RPMI8226 (cell line): Measurements from ENCODE around the gene CLMN.
"Not testable (repeated sequence)": the region's sequence is repeated elsewhere in the genome, so short reads cannot be mapped to it uniquely, and the experiment has no call there.

ENCODE experiments used
- DNase-seq: peaks from one replicate; pipeline ENCODE4 v3.0.0-alpha.2; 2015

CLMN gene

DNA sequence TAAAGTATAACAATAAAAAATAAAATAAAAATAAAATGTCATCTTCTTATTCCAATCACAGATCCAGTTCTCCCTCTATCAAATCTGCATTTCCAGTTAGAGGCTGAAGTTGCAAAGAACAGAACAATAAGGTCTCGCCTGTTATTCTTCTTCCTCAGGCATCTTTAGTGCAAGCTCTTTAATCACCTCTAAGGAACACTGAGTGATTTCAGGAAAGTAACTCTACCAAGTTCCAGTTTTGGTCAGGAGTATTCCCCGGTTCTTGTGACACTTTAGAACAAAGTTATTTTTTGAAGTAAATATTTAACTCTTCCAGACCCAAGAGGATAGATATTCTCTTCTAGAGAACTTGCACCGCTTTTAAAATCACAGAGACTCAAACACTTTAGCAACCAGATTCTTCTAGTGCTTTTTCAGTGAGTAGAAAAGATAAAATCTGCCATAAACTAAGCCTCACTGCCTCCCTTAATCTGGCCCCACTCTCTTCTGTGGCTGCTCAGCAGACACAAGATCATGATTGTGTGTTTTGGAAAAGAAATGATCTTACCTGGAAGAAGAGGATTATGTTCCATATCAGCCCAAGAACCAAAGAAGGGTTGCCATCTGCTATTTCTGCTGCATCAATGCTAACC lies 104.5 kb downstream of the CLMN start:
- DNase-seq, result no peak

DNA sequence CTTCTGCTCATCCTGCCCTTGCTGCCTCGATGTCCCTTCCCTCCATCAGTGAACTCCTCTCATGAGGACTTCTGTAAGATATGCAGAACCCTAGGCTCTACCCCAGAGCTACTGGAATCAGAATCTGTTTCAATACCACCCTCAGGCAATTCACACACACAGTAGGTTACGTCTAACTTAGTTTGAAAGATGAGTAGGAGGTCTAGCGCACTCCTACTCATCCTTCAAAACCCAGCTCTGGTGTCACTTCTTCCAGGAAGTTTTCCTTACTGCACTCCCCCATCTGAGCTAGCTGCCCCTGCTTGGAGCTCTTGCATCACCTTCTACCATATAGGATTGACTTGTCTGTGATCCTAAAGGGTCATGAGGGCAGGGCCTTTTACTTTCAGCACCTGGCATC lies 105.9 kb downstream of the CLMN start:
- no peak for DNase-seq

DNA sequence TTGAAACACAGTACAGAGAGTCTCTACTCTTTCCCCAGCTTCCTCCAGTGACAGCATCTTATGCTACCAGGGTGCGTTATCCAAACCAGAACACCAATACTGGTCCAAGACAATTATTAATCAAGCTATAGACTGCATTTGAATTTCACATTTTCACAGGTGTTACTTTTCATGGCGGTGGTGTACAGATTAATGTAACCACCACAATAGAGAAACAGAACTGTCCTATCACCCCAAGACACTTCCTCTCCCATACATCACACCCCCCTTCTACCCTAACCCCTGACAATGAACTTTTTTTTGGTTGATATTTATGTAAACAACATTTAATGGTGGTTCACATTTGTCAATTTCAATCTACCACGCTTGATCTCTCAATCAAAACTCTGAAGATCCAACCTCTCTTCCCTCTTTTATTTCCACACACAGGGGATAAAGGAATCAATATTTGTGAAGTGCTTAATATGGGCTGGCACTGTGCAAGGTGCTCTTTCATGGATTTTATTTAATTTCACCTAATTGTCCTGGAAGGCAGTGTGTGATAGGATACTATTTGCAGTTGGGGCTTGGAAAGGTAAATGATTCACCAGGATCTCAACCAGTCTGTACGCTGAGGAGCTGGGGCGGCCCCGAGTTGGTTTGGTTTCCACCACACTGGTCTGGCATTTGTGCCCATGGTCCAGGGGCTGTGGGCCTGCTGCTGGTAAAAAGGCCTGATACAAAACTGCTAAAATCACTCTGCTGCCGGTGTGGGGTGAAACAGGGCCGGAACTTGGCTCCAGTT lies 107.8 kb downstream of the CLMN start:
- no peak for DNase-seq

DNA sequence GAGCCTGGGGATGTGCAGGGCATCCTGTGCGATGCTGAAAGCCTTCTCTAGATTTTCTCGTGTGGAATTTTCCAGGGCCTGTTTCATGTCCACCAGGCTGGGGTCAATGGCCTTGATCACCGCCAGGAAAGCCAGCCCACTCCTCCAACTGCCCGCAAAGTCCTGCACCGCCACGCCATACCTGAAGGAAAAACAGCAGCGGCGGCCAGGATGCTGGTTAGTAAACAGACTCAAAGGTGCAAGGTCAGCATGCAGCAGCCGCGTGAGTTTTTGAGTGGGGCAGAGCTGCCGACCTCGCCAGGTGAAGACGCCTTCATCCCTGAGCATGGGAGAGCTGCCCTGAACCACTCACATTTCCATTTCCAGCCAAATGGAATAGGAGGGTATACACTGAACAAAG lies 109.0 kb downstream of the CLMN start:
- no peak for DNase-seq

DNA sequence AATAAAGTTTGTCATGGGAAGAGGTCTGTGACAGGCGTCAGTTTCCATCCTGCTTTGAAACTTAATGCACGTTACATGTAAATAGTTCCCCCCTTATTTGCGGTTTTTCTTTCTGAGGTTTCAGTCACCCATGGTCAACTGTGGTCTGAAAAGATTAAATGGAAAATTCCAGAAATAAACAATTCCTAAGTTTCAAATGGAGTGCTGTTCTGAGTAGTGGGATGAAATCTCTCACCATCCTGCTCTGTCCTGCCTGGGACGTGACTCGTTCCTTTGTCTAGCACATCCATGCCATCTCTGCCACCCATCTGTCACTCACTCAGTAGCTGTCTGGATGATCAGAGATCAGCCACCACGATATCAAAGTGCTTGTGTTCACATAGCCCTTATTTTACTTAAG lies 111.1 kb downstream of the CLMN start:
- DNase-seq, result no peak

DNA sequence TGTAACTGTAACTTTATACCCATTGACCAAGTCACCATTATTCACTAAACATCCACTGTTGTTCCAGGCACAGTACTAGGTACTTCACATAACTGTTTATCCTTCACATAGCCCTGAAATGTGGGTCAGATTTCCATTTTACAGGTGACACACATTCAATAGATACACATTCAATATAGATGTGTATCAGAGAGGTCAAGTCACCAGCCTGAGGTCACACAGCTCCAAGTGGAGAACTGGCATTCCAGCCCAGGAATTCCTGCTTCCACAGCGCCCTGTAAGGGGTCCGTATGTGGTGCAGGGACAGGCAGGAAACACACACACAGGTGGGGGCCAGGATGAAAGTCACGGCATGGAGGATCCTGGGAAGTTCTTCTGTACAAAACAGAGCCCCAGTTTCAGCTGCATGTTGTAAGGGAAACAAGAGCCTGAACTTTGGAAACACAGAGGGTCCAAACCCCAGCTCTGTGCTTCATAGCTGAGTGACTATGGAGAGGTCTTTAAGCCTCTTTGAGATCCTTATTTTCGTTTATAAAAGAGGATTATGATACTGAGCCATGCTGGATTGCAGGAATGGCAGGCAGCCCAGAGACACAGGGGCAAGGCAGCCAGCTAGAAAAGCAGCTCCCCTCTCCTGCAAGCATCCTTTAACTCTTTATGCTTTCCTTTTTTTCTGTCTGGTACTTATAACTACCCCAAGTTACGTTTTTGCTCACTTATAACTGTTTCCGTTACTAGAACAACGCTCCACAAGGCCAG lies 112.1 kb downstream of the CLMN start:
- no peak for DNase-seq

DNA sequence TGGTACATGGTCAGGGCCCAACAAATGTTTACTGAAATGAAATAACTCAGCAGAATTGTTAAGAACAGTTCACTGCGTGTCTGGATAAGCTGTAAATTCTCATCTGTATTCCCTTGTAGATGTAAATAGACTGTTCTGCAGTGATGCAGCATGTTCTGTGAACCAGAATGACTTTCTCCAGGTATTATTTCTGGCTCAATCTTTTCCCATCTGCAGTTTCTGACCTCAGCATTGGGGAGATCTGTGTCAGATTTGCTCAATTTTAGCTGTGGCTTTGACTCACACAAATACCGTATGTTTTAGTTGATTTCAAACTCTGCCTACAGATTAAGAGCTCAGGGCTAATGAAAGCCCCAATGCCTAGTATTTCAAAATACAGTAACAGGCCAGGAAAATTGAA lies 113.2 kb downstream of the CLMN start:
- no peak for DNase-seq

DNA sequence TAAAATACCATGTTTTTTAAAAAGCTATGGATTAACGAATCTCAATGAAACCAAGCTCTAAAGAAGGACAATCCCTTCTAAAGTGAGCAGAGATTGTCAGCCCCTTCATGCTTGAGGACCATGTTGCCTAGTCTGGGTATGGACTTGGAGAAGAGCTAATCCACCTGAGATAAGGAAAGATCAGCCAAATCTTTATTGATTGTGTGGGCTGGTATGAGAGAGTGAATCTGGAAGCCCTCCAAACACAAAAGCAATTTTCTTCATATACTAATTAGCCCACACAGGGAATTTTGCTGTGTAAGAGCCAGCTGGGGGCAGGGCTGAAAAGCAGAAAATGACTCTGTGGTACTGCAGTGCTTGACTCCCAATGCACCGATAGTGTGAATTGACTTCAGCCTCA lies 115.0 kb downstream of the CLMN start:
- DNase-seq, result no peak

DNA sequence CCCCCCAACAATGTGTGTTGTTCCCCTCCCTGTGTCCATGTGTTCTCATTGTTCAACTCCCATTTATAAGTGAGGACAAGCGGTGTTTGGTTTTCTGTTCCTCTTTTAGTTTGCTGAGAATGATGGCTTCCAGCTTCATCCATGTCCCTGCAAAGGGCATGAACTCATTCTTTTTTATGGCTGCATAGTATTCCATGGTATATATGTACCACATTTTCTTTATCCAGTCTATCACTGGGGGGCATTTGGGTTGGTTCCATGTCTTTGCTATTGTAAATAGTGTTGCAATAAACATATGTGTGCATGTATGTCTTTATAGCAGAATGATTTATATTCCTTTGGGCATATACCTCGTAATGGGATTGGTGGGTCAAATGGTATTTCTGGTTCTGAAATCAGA lies 118.0 kb downstream of the CLMN start:
- DNase-seq, result not testable (repeated sequence)

DNA sequence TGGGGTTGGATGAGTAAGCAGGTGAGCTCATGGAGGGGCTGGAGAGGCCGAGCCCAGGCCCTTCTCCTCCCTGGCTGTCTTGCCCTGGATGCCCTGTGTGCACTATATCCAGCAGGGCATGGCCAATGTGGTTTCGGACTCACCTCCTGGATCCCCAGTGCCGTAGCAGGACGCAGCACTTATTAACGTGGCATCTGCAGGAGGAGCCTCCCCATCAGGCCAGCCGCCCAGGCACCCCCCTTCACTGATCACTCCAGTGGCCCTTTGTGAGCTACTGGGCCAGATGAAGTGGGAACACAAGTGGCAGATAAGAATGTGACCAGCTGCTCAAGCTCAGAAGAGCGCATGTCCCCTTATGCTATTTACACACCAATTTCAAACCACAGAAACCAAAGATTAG lies 119.3 kb downstream of the CLMN start:
- DNase-seq, result no peak

DNA sequence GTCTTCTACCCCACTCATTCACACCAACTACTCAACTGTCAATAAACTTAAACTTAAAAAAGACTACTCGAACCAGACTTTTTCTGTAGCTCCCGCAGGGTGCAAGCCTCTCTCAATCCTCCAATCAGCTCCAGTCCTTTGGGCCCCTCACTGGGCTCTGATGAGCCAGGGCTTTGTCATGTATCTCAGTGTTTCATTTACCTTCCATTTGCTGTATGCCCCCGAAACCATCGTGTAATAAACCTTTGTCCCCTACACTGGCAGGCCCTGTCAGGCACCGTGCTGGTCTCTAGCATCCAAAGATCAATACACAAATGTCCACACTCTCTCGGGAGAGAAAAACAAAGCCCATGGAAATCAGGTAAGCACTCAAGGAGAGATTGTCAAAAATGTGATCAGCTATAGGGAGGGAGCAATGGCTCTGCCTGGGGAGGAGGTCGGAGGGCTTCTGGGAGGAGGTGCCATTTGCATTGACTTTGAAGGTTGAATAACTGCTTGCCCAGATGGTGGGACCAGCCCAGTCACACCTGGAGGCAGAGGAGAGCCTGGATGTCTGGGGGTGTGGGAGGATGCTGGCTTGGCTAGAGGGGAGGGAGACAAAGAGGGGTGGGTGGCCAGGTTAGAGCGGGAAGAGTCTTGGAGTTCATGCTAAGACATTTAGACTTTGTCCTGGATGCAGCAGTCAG lies 120.3 kb downstream of the CLMN start:
- no peak for DNase-seq

DNA sequence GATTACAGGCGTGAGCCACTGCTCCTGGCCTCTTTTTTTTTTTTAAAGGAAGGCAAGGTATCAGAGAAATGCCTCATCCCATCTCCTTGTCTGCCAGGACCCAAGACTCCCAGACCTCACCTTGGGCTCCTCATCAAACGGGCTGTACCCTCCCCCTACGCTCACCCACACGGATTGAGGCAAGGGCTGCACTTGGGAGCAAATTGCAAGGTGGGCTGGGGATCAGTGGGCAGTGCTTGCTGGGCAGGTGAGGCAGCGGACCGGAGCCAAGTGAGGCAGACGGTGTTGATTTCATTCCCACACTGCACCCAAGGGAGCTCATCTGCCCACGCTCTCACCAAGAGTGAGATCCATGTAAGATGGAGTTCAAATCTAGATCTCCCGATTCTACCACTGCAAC lies 121.4 kb downstream of the CLMN start:
- DNase-seq, result no peak

DNA sequence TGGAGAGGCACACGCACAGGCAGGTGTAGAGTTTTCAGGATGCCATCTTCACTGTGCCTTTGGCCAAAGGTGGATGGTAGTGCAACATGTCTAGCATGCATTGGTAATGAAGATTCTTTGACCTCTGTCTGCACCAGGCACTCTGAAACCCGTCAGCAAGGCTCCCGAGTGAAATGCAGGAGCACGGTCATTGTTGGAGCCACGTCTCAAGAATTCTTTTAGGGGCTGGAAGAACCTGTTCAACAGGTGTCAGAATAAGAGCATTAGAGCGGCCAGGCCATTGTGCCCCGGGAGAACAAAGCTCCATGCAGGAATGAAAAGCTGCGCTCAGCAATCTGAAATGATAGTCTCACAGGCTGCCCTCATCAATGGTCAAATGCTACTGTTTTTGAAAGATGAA lies 122.2 kb downstream of the CLMN start:
- no peak for DNase-seq

DNA sequence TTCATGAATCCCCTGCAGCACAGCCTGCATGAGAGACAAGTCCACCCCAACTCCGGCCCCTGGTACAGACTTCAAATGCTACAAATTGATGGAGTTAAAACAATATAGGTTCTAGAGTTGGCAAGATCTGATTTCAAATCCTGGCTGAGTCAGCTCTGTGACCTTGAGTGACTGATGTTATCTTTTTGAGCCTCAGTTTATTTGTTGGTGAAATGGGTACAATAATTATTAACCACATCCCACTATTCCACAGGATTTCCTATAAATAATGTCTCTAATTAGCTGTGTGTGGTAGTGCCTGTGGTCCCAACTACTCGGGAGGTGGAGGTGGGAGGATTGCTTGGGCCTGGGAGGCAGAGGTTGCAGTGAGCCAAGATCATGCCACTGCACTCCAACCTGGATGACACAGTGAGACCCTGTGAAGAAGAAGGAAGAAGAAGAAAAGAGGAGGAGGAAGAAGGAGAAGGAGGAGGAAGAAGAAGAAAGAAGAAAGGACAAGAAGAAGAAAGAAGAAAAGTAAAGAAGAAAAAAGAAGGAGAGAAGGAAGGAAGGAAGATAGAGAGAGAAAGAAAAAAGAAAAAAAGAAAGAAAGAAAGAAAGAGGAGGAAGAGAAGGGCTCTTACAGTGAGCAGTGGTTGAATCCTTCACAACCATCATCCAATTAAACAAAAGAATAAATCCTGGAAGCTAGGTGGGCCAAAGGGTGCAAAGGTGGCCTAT lies 122.7 kb downstream of the CLMN start:
- DNase-seq, result no peak

DNA sequence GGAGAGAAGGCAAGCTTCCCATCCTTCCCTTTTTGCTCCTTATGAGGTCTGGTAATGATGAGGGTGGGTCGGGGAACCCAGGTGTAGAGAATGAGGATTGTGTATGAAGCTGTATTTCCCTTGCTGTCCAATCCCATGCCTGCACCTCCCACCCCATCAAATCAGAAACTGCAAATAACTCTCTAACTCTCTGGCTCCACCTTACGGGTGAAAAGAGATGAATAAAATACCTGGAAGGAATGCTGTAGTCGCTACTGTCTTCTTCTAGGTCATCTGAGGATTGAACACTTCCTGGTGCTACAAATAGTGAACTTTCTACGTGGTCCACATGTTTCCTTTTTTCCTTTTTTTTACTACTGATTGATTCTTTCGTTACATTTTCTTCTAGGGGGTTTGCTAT lies 123.4 kb downstream of the CLMN start:
- DNase-seq, result peak; percentile 15

DNA sequence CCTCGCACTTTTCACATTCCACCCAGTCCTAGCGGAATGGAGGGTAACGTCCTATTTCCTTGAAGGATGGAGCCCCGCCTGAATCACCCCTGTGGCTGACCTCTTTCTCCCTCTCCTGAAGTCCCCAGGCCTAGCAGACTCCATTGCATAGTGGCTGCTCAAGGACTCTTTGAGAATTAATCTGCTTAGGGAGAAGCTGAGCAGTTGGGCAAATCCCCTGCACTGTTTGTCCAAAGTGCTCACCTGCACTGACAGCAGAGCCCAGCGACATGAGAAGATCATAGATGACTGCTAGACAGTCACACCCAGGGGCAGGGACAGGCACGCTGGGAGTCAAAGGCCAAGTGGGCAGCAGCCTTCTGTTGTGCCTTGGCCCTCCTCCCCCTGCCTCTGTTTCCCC lies 124.7 kb downstream of the CLMN start:
- no peak for DNase-seq

DNA sequence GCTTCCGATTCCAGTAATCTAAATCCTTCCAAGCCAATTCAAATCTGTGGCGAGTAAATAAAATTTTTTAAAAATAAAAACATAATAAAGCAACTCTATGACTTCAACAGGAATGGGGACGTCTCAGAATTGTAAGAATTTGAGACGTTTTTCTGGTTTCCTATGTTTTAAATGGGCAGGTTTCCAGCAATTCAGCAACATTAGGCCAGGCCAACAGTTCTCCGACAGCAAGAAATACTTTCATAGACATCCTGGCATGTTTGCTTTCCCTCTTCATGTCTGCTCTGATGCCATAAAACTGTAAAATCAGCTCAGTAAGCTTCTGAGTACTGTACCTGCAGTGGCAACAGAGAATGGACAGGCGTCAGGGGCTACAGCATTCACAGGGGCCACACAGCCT lies 126.6 kb downstream of the CLMN start:
- no peak for DNase-seq

DNA sequence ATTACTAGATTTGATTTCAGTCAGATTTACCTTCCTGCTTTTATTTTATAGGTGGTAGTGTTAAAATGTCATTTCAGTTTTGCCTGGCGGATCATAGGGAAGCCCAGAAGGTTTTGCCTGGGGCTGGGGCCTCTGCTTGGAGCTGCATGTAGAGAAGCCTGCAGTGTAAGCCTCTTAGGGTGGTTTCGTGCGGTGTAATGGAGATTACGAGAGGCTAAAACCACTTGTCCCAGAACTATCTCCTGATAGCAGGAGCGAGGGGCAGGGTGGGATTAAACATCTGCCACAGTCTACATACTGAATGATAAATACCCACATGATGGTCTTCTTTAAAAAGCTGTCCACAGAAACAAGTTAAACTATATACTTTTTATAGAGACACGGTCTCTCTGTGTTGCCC lies 127.4 kb downstream of the CLMN start:
- no peak for DNase-seq

DNA sequence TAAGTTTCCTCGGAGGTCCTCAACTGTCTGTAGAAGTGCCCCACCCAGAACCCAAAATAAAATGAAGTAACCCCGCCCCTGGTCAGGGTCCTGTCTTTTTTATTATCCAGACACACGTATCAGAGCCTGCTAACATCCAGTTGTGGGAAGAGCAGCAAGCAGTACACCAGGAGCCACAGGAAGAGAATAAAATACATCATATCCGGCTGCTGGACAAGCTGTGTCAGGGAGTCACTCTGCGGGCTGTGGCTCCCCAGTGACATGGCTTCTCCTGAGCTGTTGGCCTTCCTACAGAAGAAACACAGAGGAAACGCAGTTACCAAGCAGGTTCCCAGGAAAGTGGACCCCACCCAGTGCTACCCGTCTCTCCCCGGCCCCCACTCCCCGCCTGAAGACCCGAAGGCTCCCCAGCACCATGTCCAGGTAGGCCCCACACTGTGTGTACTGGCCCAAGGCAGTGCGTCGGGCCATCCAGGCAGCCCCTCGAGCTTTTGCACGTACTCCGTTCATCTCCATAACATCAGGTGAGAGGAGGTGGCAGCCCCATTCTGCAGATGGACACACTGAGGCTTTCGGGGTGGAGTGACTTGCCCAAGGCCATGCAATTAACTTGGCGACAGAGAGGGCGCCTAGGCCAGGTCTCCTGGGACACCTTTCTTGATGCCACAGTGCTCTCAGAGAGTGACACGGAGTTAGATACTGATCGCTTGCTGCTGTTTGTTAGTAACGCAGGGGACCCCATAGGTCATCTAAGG lies 128.1 kb downstream of the CLMN start:
- no peak for DNase-seq

DNA sequence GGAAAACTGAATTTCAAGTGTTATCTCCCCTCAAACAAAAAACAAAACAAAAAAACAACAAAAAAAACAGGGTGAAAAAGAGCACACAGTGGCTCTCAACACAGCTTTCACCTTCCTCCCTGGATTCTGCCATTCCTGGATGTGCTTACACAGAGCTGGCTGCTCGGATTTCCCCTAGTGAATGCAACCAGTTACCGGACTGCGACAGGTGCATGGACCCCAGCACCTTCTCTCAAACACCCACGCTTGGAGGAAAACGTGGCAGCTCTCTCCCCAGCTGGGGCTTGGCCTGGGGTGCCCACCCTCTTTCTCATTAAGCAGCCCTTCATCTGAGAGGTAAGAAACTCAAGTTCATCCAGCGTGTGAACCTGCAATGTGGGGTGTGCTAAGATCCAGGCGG lies 128.9 kb downstream of the CLMN start:
- DNase-seq, result no peak

DNA sequence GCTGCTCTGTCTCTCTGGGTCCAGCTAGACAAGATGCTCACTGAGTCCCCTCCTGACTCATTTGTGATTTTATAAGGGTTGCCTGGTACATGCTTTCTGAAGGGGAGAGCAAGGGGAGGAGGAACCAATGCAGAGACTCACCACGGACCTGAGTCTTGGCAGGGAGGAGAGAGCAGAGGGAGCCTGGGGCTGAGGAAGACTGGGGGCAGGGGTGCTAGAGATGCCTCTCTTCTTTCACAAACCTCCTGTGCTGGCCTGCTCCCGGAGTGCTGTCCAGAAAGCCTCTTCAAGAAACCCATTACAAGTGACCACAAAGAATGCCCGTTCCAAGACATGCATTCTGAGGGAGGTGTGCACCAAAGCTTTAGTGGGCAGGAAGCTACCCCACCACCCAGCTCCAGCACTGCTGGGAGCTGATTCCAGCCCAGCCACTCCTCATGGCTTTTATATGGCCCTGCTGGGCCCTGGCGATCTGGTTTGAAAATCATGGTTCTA lies 129.3 kb downstream of the CLMN start:
- no peak for DNase-seq
